Measurements from ENCODE around the gene ALDH1L1.

ALDH1L1 gene

DNA sequence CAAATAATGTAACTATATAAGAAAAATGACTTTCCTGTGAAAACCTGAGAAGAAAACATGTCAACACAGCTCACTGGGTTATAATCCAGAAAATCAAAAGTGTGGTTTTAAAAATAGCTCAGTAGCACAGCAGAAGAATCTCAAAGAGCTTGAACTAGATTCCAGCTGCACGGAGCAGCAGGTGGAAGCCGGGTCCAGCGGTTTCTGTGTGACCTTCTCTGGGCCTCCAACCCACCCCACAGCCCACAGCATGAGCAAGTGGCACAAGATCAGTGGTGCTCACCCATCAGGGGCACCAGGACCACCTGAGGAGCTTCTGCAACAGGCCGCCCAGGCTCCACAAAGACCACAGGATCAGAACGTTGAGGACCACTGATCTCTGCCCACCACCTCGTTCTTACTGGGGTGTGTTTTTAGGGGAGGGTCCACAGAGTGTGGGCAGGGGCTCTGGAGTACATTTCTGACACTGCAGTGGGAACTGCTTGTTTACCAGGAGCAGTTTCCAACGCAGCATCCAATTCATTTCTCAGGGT is 119.7 kb downstream of the ALDH1L1 start:
- no peak for FAIRE-seq
- no peak for DNase-seq (ENCODE audit: insufficient read length, low spot score)

DNA sequence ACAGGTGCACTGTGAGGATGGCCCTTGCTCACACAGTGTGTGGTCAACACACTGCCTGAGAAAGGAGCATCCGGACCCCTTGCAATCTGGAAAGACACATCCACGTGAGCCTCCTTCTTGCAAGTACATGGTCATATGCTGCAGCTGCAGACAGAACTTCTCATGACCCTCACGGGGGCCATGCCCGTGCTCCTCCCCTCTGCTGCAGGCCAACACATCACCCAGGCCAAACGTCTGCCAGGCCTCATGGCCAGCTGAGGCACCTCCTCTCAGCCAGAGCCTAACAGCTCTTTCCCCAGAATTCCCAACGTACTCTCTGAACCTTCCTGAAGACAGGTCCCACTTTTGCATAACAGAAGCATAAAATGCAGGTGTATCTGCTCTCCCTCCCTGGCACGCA is 121.7 kb downstream of the ALDH1L1 start:
- DNase-seq (ENCODE audit: insufficient read length, low spot score): no peak
- no peak for FAIRE-seq

DNA sequence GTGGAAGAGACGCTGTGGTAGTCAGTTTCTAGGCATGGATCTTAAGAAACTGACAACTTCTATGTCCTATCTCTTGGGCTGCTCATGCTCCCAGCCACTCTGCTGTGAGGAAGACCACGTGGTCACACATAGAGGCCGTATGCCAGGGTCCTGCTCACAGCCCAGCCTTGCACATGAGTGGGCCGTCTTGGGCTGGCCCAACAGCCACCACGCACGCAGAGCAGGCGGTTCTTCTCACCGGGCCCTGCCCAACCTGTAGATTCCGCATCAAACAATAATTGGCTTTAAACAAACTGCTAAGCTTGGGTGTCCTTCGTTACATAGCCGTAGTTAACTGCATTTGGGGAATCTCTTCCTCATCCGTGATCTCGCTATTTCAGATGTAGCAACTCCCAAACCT is 122.5 kb downstream of the ALDH1L1 start:
- FAIRE-seq: no peak

DNA sequence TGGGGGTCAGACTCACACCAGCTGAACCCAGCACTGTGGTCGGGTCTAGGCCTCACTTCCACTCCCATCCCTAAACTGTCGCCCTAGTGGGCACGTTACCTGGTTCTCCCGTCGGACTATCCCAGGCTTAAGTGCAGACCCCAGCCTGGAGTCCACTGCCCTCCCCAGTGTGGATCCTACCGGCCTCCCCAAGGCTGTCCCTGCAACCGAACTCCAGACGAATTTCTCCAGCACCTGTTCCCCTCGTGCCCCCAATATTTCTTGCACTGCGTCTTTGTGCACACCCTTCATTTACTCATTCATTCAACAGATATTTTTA is 122.9 kb downstream of the ALDH1L1 start:
- FAIRE-seq (no peak), DNase-seq (ENCODE audit: insufficient read length, low spot score) (no peak)

More for the DNA sequence above, 122.5 kb downstream of the ALDH1L1 start:
- no peak for DNase-seq (ENCODE audit: insufficient read length, low spot score)

DNA sequence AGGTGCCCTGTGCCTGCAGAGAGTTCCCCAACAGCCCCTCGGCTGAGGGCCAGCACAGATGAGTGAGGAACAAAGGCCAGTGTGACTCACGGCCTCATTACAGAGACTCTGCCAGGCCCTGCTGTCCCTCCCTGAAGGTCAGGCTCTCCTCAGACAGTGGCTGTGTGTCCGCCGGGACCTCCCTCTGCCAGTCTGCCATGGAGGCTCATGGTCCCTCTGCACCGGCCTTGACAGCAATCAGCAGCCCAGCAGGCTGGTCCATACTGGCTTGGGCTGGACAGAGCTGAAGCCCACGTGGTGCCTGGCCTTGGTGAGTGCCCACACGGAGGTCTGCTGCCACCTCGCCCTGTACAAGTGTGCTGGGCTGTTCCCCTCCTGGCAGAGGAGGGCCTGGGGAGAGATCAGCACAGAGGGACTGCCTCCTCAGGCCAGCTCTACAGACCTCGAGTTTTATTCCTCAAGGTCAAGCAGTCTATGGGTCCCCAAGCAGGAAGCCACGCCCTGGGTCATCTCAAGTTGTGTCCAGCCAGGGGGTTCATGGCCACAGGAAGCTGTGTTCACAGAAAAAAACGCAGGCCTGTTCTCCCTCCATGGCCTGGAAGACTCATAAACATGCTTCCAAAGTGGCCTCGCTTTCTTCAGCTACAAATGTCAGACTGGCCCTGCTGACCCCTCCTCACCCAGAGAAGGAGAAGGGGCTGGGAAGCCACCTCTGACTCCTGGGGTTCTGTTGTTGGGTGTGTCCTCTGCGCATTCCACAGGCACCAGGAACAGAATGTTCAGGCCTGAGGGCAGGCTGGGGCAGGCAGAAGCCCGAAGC is 123.5 kb downstream of the ALDH1L1 start:
- FAIRE-seq: no peak
- DNase-seq (ENCODE audit: insufficient read length, low spot score): no peak

DNA sequence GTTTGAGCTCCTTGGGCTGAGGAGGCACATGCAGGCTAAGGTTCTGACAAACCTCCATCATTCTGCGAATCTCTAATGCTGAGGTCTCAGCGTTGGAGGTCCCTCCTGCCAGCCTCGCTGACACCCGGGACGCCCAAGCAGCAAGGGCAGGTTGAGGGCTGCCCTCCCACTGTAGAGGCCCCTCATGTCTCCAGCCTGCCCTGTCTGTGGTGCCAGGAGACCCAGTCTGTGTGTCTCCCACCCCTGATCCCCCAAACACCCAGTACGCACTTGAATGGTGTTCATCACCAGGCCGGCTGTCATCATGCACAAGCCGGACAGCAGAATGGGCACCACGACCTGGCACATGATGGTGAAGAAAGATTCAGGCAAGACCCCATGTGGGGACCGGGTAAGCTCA is 124.3 kb downstream of the ALDH1L1 start:
- no peak for FAIRE-seq
- DNase-seq (ENCODE audit: insufficient read length, low spot score): no peak

DNA sequence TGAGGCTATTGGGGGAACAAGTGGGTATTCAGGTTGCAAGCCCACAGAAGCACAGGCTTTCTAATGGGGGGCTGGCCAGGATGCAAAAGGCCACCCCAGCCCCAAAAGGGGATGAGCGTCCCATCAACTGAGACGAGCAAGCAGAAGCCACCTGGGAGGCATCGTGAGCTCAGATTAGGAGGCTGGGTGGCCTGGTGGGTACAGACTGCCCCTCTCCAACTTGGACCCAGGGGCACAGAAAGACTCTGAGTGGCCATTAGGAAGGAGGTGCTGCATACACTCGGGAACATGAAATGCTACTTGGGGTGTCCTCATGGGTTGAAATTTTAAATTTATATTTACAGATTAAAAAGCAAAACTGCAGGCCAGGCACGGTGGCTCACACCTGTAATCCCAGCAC is 125.5 kb downstream of the ALDH1L1 start:
- FAIRE-seq (no peak), DNase-seq (ENCODE audit: insufficient read length, low spot score) (no peak)

DNA sequence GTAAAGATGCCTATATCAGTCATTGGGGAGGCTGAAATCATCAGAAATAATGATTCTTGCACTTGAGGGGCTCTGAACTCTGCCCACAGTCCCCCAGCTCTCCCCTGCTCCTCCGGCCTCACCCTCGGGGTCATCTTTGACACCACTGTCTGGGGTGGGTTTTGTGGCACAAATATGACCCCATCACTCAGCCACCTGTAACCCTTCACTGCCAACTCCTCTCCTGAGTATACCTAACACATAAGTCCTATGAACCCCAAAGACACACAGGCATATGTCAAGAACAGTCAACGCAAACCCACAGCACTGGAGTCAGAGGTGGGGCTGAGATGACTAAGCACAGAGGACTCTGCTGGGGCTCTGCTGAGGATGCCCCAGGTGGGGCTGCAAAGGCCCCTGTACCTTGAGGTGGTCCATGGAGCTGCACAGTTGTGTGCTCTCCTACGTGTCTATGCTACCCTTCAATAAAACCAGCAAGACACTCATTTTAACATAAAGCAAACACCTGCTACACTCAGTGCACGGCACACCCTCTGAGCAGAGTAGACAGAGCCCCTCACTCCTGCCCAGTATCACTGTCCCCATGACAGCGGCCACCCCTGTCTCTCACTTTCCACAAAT is 126.3 kb downstream of the ALDH1L1 start:
- DNase-seq (ENCODE audit: insufficient read length, low spot score) (no peak), FAIRE-seq (no peak)
